GM13976 (cell line): ENCODE measurements around the gene ANKHD1.

Source experiments
- DNase-seq: peaks from one replicate; pipeline ENCODE4 v3.0.0; 2012; ENCODE audit warnings: low spot score
- in situ Hi-C: fragments of 300-500 bp; cut with MboI; formaldehyde crosslinking; loops from one replicate; pipeline ENCODE4 v1.12.0; 2022; ENCODE audit warnings: low sequenced_read_pairs, mixed read lengths, inconsistent platforms; ENCODE audit not compliant: unreplicated experiment
- TF ChIP-seq, protein P1 (sequence below): IDR thresholded peaks from 2 replicates; pipeline ENCODE4 v1.5.1; 2012; ENCODE audit warnings: borderline replicate concordance, mild to moderate bottlenecking; ENCODE audit not compliant: insufficient read depth; ENCODE audit errors: extremely low read depth, missing control alignments, control extremely low read depth

ANKHD1 gene

GRCh38 chr5:140360681-140361479, 40.8 kb upstream of the ANKHD1 start:
- in situ Hi-C loops, result loop anchor here (10.0 kb wide), 1 partner anchor 354 kb away; no protein-coding TSS in a partner anchor
- TF ChIP-seq, protein P1, sequence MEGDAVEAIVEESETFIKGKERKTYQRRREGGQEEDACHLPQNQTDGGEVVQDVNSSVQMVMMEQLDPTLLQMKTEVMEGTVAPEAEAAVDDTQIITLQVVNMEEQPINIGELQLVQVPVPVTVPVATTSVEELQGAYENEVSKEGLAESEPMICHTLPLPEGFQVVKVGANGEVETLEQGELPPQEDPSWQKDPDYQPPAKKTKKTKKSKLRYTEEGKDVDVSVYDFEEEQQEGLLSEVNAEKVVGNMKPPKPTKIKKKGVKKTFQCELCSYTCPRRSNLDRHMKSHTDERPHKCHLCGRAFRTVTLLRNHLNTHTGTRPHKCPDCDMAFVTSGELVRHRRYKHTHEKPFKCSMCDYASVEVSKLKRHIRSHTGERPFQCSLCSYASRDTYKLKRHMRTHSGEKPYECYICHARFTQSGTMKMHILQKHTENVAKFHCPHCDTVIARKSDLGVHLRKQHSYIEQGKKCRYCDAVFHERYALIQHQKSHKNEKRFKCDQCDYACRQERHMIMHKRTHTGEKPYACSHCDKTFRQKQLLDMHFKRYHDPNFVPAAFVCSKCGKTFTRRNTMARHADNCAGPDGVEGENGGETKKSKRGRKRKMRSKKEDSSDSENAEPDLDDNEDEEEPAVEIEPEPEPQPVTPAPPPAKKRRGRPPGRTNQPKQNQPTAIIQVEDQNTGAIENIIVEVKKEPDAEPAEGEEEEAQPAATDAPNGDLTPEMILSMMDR, result no peak

DNA sequence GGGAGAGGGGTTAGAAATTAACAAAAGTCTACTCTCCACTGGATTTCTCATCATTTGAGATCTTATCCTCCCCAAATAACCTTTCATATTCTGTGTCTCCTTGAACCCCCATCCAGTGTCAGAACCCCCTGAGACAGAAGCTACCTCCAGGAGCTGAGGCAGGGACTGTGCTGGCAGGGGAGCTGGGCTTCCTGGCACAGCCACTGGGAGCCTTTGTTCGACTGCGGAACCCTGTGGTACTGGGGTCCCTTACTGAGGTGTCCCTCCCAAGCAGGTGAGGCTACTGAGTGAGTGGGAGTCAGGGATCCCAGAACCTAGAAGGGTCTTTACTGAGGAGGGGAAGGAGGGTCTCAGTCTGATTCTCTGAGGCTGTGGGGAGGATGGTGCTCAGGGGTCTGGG, 39.7 kb upstream of the ANKHD1 start:
- TF ChIP-seq, protein P1, result no peak
- in situ Hi-C loops, result loop anchor here (10.0 kb wide), 1 partner anchor 353 kb away; no protein-coding TSS in a partner anchor
- no peak for DNase-seq

More at GRCh38 chr5:140360681-140361479, 40.8 kb upstream of the ANKHD1 start:
- no peak for DNase-seq

DNA sequence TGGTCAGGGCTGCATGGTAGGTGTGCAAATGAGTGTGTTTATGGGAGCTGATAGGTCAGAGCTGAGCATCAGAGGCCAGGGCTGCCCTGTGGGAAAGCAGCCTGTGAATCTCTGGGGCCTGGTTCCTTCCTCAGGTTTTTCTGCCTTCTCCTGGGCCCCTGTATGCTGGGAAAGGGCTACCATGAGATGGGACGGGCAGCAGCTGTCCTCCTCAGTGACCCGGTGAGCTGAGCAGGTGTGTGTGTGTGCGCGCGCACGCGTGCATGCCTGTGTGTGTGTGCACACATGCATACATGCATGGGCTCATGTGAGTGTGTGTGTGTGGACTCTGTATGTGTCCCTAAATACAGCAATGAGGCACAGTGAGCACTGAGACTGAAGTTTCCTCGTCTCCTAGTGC, 39.3 kb upstream of the ANKHD1 start:
- TF ChIP-seq, protein P1, result no peak
- in situ Hi-C loops, result loop anchor here (10.0 kb wide), 1 partner anchor 352 kb away; no protein-coding TSS in a partner anchor
- no peak for DNase-seq

DNA sequence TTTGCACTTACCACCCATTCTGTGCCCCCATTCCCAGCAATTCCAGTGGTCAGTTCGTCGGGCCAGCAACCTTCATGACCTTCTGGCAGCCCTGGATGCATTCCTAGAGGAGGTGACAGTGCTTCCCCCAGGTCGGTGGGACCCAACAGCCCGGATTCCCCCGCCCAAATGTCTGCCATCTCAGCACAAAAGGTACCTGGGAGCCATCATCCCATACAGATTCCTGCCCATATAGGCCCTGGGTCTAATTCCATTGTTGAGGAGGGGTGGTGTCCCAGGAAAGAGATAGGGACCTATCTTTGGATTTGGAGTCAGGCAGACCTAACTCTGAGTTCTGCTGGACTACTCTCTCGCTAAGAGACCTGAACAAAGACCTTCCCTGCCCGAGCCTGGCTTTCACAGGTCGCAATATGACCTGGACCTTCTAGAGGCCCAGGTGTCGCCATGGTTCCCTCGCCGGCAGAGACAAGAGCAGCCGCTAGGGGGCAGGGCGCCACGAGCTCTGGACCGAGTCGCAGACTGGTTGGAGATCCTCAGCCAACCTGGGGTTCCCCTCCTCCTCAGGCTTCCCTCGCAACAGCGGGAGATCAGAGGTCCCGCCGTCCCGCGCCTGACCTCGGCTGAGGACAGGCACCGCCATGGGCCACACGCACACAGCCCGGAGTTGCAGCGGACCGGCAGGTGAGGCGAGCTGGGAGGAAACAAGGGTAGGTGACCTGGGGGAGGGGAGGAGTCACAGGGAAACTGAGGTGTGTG, 38.6 kb upstream of the ANKHD1 start:
- TF ChIP-seq, protein P1, result peak; percentile 96
- in situ Hi-C loops, result loop anchor here (10.0 kb wide), 1 partner anchor 352 kb away; no protein-coding TSS in a partner anchor
- DNase-seq, result peak; percentile 93

- peak; percentile 19 for DNase-seq
- TF ChIP-seq, protein P1, result no peak
- in situ Hi-C loops, result loop anchor here (10.0 kb wide), 1 partner anchor 351 kb away; no protein-coding TSS in a partner anchor
These were observed 37.8 kb upstream of the ANKHD1 start for GRCh38 chr5:140363631-140364471.

GRCh38 chr5:140364472-140364765, 37.2 kb upstream of the ANKHD1 start:
- DNase-seq, result no peak
- TF ChIP-seq, protein P1, result no peak
- in situ Hi-C loops, result loop anchor here (10.0 kb wide), 1 partner anchor 350 kb away; no protein-coding TSS in a partner anchor
